K562 (cell line): ENCODE data around the gene BOLA1. TPM values are rescaled to one million over a fixed set of nuclear protein-coding genes. Genes with fewer than 3 reads are reported as not detected.

Source experiments
- CREBBP ChIP-seq: IDR thresholded peaks from one replicate; pipeline ENCODE4 v1.6.1; 2012; ENCODE audit warnings: low read depth, mild to moderate bottlenecking, control low read depth, inconsistent platforms, low read length
- ETV5 ChIP-seq: sonication (generic); formaldehyde crosslinking; IDR thresholded peaks from 2 replicates; pipeline ENCODE4 v1.4.0; 2020; ENCODE audit warnings: low read depth, mild to moderate bottlenecking, missing genetic modification reagents
- HDAC1 ChIP-seq, 2 experiments: fragments of 450-650 bp; IDR thresholded peaks; 2 replicates each; pipeline ENCODE4 v1.6.1; 2016 to 2017; ENCODE audit warnings: inconsistent platforms in 1 of 2, mild to moderate bottlenecking in 1 of 2, moderate library complexity in 1 of 2
- NCOA4 ChIP-seq: fragments of 450-650 bp; IDR thresholded peaks from 2 replicates; pipeline ENCODE4 v1.6.1; 2018; ENCODE audit warnings: mild to moderate bottlenecking; ENCODE audit not compliant: partially characterized antibody
- NELFE ChIP-seq: IDR thresholded peaks from 2 replicates; pipeline ENCODE4 v1.6.1; 2011; ENCODE audit warnings: mild to moderate bottlenecking; ENCODE audit not compliant: insufficient read depth, insufficient read length
- PBX2 ChIP-seq, 2 experiments: IDR thresholded peaks in 1 of 2; conservative IDR thresholded peaks in 1 of 2; 2 replicates each; pipeline ENCODE4 v1.6.1; 2016; ENCODE audit warnings: low read depth in 2 of 2, mild to moderate bottlenecking in 1 of 2, missing compliant biosample characterization in 1 of 2, missing genetic modification characterization in 1 of 2, moderate library complexity in 1 of 2
- SIRT6 ChIP-seq: IDR thresholded peaks from one replicate; pipeline ENCODE4 v1.6.1; 2012; ENCODE audit warnings: low read depth, mild to moderate bottlenecking, control low read depth, inconsistent platforms, low read length, moderate library complexity
- SOX6 ChIP-seq: fragments of 450-650 bp; IDR thresholded peaks from 2 replicates; pipeline ENCODE4 v1.6.1; 2014; ENCODE audit warnings: mild to moderate bottlenecking
- STAT5A ChIP-seq: IDR thresholded peaks from 2 replicates; pipeline ENCODE4 v1.6.1; 2012; ENCODE audit warnings: low read length, inconsistent platforms, borderline replicate concordance
- THRB ChIP-seq: fragments of 450-650 bp; formaldehyde crosslinking; conservative IDR thresholded peaks from 2 replicates; pipeline ENCODE4 v1.4.0; 2022; ENCODE audit warnings: mild to moderate bottlenecking, missing genetic modification characterization
- TSHZ1 ChIP-seq: fragments of 250-450 bp; sonication (Bioruptor Pico); IDR thresholded peaks from 2 replicates; pipeline ENCODE4 v1.4.0; 2020; ENCODE audit warnings: mild to moderate bottlenecking, moderate library complexity
- ZNF217 ChIP-seq: sonication (generic); formaldehyde crosslinking; IDR thresholded peaks from 2 replicates; pipeline ENCODE4 v1.8.0; 2022; ENCODE audit warnings: mild to moderate bottlenecking, missing genetic modification reagents
- ZNF316 ChIP-seq: fragments of 450-650 bp; IDR thresholded peaks from 2 replicates; pipeline ENCODE4 v1.6.1; 2016
- ZNF586 ChIP-seq: fragments of 450-650 bp; formaldehyde crosslinking; conservative IDR thresholded peaks from 2 replicates; pipeline ENCODE4 v1.4.0; 2020; ENCODE audit warnings: mild to moderate bottlenecking, moderate library complexity
- ZNF695 ChIP-seq: fragments of 450-650 bp; formaldehyde crosslinking; IDR thresholded peaks from 2 replicates; pipeline ENCODE4 v1.4.0; 2020; ENCODE audit warnings: mild to moderate bottlenecking, moderate library complexity
- ZNF830 ChIP-seq: fragments of 250-450 bp; sonication (Bioruptor Pico); IDR thresholded peaks from 2 replicates; pipeline ENCODE4 v1.5.0; 2021; ENCODE audit warnings: mild to moderate bottlenecking
- ZSCAN29 ChIP-seq: fragments of 450-650 bp; IDR thresholded peaks from 2 replicates; pipeline ENCODE4 v1.6.1; 2017
- polyA plus RNA-seq, 8 experiments: library from polyadenylated mRNA; depleted of rRNA in 4 of 8; stranded (reverse) in 5 of 8; unstranded in 3 of 8; fragments of >200 nt; fragmentation: Nextera tagmentation in 2 of 8; fragmentation: Illumina TruSeq in 1 of 8; extraction: Ambion mirVana in 2 of 8; extraction: Trizol in 1 of 8; gene quantifications; 2 replicates each; pipeline versions ENCODE4 v1.2.1 to v1.2.3, GENCODE V29; 2011 to 2014; ENCODE audit warnings: inconsistent platforms in 1 of 8, missing spikeins in 1 of 8
- total RNA-seq, 7 experiments: library from RNA; depleted of rRNA in 6 of 7; stranded (reverse); fragments of >200 nt in 6 of 7; fragmentation: Illumina TruSeq in 2 of 7; extraction: Trizol in 2 of 7; gene quantifications; 2 replicates each; pipeline versions ENCODE4 v1.2.1 to v1.2.3, GENCODE V29; 2011 to 2021; ENCODE audit warnings: low replicate concordance in 1 of 7
- TF ChIP-seq, protein P1 (sequence below): fragments of 250-450 bp; sonication (Bioruptor Pico); IDR thresholded peaks from 2 replicates; pipeline ENCODE4 v1.8.0; 2021; ENCODE audit warnings: mild to moderate bottlenecking, moderate library complexity

BOLA1 gene
- total and polyA plus RNA-seq, 9 of the 15 experiments (the other 6 are each of a cell fraction or from before 2014, with no cell fraction given), result 0.18 to 1.2 (median 0.40) TPM; not detected in 2

DNA sequence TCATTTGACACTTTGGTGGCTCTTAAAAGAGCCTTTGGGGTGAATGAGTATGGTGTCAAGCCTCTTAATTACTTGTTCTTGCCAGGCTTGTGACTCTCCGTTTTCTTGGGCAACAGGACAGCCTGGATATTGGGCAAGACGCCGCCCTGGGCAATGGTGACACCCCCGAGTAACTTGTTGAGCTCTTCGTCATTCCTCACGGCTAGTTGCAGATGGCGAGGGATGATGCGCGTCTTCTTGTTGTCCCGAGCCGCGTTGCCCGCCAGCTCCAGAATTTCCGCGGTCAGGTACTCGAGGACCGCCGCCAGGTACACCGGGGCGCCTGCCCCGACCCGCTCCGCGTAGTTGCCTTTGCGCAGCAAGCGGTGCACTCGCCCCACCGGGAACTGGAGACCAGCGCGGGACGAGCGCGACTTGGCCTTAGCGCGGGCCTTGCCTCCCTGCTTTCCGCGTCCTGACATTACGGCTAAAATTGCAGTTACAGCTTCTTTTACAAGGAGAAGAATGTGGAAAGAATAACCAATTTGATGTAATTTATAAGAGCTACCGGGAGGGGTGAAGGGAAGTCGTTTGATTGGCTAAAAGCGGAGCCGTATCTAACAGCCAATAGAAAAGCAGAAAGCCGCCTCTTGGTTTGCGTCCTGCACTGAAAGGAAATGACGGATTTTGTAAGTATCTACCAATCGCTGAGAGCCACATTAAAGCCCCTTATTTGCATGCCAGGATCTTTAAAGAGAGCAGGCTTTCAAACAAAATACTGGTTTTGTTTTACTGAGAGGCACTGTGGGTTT lies 11.7 kb upstream of the BOLA1 start (continued):
- TF ChIP-seq SIRT6 (peak; percentile 92), TSHZ1 (CRISPR knock-in tag) (no peak), HDAC1 (IDR thresholded peaks at IDR 0.05) (no peak; a peak in 1 of 4 replicates), CREBBP (no peak), ZNF217 (CRISPR knock-in tag) (no peak), NELFE (no peak), ZNF316 (0 out of 2 replicates have a peak, but pooled peaks have one; percentile 25), NCOA4 (no peak), ZNF830 (CRISPR knock-in tag) (no peak), SOX6 (no peak), THRB (CRISPR knock-in tag) (no peak; the same call in none of the 2 replicates), ZNF586 (CRISPR knock-in tag) (no peak), ZNF695 (CRISPR knock-in tag) (no peak), ZSCAN29 (0 out of 2 replicates have a peak, but pooled peaks have one; percentile 39), ETV5 (CRISPR knock-in tag) (no peak; the same call in 1 of the 2 replicates), PBX2 (CRISPR knock-in tag; IDR thresholded peaks at IDR 0.05; ENCODE audit: low read depth) (no peak), PBX2 (tag; conservative IDR thresholded peaks at IDR 0.05; ENCODE audit: low read depth) (no peak), STAT5A (peak; percentile 25; the same call in 1 of the 2 replicates)
- TF ChIP-seq, protein P1, sequence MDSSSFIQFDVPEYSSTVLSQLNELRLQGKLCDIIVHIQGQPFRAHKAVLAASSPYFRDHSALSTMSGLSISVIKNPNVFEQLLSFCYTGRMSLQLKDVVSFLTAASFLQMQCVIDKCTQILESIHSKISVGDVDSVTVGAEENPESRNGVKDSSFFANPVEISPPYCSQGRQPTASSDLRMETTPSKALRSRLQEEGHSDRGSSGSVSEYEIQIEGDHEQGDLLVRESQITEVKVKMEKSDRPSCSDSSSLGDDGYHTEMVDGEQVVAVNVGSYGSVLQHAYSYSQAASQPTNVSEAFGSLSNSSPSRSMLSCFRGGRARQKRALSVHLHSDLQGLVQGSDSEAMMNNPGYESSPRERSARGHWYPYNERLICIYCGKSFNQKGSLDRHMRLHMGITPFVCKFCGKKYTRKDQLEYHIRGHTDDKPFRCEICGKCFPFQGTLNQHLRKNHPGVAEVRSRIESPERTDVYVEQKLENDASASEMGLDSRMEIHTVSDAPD (CRISPR knock-in tag), result no peak
